Cardiac fibroblast (primary cell): ENCODE data around the gene HPCAL4.

ENCODE experiments used
- DNase-seq, 2 donors: peaks; one replicate each; pipeline versions ENCODE4 v3.0.0 to v3.0.0-alpha.2; 2010; ENCODE audit warnings: low read depth in 2 of 2
- H3K4me3 ChIP-seq, 2 donors: replicated peaks in 1 of 2; 1 replicate in 1 of 2; 2 replicates in 1 of 2; pipeline ENCODE4 v1.5.1; 2011; ENCODE audit warnings: low read depth in 2 of 2, low read length in 2 of 2, mild to moderate bottlenecking in 2 of 2, moderate library complexity in 1 of 2
- TF ChIP-seq, protein P1 (sequence below): IDR thresholded peaks from one replicate; pipeline ENCODE4 v1.5.1; 2011; ENCODE audit warnings: low read depth, mild to moderate bottlenecking, low read length, inconsistent platforms

HPCAL4 gene

DNA sequence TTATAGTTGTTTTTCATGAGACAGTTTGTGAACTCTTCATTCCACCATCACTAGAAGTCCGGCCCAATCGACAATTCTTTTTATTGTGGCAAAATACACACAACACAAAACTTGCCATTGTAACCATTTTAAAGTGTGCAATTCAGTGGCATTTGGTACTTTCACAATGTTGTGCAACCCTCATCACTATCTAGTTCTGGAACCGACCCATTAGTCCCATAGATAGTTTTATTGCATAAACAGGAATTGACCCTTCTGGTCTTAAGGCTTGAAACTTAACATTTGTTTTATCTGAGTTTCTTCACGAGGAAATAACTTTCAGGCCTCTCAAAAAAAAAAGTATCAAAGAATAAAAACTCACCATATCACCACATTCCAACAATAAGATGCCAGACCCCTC, 38.6 kb upstream of the HPCAL4 start:
- H3K4me3 ChIP-seq, result no peak overlapping the region
- peak in 1 of 2 donors; percentile 34 for DNase-seq
- TF ChIP-seq, protein P1, sequence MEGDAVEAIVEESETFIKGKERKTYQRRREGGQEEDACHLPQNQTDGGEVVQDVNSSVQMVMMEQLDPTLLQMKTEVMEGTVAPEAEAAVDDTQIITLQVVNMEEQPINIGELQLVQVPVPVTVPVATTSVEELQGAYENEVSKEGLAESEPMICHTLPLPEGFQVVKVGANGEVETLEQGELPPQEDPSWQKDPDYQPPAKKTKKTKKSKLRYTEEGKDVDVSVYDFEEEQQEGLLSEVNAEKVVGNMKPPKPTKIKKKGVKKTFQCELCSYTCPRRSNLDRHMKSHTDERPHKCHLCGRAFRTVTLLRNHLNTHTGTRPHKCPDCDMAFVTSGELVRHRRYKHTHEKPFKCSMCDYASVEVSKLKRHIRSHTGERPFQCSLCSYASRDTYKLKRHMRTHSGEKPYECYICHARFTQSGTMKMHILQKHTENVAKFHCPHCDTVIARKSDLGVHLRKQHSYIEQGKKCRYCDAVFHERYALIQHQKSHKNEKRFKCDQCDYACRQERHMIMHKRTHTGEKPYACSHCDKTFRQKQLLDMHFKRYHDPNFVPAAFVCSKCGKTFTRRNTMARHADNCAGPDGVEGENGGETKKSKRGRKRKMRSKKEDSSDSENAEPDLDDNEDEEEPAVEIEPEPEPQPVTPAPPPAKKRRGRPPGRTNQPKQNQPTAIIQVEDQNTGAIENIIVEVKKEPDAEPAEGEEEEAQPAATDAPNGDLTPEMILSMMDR, result no peak

DNA sequence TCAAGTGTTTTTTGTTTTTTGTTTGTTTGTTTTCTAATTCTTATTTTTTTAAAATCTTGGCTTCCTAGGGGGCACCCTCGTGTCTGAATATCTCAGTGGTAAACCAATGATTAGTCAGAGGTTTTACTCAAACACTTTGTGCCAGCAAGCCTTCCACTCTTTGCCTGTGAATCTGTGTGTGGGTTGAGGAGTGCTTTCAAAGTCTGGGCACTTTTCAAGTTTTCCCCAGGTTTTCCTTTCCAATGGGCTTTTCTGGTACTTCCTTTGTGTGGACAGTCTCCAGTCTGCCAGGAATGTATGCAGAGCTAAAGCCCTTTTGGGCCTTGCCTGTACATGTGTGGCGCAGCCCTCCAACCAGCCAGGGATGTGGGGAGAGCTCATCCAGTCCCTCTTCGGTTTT, 37.8 kb upstream of the HPCAL4 start:
- TF ChIP-seq, protein P1, result no peak
- H3K4me3 ChIP-seq, result no peak overlapping the region
- peak; percentile 16 to 33 for DNase-seq

DNA sequence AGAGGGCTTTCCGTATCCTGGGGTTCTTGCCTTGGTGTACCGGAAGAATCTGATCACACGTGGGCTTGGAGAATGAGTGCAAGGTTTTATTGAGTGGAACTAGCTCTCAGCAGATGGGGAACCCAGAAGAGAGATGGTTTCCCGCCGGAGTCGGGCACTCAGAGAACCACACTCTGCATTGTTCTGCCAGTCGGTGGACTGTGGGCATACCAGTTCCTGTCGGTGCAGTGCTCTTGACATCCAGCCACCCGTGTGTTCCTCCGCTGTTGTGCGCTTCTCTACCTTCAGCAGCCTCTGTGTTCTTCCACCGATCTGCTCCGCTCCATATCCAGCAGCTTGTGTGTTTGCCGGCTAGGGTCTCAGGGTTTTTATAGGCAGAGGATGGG, 36.7 kb upstream of the HPCAL4 start:
- TF ChIP-seq, protein P1, result no peak
- no peak overlapping the region for H3K4me3 ChIP-seq
- DNase-seq, result no peak

DNA sequence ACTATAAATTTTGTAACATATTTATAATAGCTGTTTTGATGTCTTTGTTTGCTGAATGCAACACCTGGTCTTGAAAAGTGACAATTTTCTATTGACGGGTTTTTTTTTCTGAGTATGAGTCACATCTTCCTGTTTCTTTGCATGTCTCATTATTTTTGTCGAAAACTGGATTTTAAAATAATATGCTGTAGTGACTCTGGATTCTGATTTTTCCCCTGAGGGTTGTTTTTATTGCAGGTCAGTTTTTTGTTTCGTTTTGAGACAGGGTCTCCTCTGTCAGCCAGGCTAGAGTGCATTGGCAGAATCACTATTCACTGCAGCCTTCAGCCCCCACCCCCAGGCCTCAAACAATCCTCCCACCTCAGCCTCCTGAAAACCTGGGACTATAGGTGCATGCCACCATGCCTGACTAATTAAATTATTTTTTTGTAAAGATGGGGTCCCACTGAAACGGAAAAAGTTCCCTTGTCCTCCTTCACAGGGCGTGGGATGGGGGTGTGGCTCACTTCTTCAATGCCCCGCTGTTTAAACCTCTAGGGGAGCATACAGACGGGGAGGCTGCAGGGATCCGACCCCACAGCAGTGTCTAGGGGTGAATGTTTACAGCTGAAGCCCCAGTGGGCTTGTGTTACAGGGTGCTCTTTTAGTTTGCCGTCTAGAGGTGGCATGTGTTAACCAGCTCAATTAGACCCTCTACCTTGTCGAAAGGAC, 36.1 kb upstream of the HPCAL4 start:
- H3K4me3 ChIP-seq, result no peak overlapping the region
- peak in 1 of 2 donors; percentile 15 for DNase-seq
- TF ChIP-seq, protein P1, result no peak

DNA sequence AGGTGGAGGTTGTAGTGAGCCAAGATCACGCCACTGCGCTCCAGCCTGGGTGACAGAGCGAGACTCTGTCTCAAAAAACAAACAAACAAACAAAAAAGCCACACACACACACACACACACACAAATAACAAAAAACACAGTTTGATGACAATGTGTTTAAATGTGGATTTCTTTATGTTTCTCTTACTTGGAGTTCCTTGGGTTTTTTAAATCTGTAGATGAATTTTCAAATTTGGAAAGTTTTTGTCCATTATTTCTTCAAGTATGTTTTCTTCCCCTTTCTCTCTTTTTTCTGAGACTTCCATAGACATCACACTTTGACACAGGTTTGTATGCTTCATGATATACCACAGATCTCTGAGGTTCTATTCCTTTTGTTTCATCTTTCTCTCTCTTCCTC, 35.4 kb upstream of the HPCAL4 start:
- TF ChIP-seq, protein P1, result no peak
- no peak for DNase-seq
- H3K4me3 ChIP-seq, result no peak overlapping the region

DNA sequence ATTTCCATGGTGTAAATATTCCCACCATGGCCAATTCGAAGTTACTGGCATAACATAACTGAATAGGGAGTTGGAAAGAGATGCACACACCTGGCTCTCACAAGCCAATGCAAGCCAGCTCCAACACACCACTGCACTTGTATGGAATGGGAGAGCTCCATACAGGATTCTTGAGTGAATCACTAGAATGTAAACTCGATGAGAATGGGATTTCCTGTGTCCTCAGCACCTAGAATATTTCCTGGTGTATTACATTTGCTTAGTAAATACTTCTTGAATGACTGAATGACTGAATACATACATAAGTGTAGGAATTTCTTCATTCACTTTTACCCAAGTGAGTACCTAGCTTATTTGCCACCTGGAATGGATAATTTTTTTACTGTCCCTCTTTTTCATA, 31.3 kb upstream of the HPCAL4 start:
- DNase-seq, result peak in 1 of 2 donors; percentile 33
- TF ChIP-seq, protein P1, result no peak
- H3K4me3 ChIP-seq, result no peak overlapping the region

DNA sequence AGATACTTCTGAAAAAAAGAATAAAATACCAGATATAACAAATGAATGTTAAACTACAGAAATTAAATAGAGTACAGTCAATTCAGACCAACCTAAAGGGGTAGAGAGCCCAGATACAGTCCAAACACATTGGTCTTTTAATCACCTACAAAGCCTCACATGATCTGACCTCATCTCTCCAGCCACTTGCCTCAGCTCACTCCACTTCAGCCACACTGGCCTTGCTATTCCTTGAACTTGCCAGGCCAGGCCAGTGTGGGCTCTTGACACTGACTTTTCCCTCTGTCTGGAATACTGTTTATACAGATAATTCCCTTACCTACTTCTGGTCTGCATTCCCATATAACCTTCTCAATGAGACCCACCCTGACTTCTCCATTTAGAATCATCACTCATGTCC, 30.4 kb upstream of the HPCAL4 start:
- TF ChIP-seq, protein P1, result no peak
- H3K4me3 ChIP-seq, result no peak overlapping the region
- no peak for DNase-seq
